ENCODE measurements around the gene UBE2N.

Gene UBE2N

DNA sequence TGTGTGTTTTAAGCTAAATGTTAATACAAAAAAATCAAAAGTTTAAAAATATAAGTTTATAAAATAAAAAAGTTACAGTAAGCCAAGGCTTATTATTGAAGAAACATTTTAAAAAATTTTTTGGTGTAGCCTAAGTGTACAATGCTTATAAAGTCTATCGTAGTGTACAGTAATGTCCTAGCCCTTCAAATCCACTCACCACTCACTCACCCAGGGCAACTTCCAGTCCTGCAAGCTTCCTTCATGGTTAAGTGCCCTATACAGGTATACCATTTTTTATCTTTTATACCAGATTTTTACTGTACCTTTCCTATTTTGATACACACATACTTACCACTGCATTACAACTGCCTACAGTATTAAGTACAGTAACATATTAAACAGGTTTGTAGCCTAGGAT is 11.9 kb downstream of the UBE2N start:
- no peaks in the 10 kb centered on the region for H3K27me3 ChIP-seq (ENCODE audit: control insufficient read depth, insufficient read depth, low read length, poor library complexity, severe bottlenecking)
- no peaks in the 10 kb centered on the region for H3K9me3 ChIP-seq (ENCODE audit: control insufficient read depth, low read length)
- H3K4me3 ChIP-seq (ENCODE audit: insufficient read depth, low read depth, low read length), result no peak overlapping the region
- no peaks in the 10 kb centered on the region for H3K36me3 ChIP-seq (ENCODE audit: control insufficient read depth, insufficient read depth, low read length)
- 100% methylated on average over 1 of the region's 1 CpG for WGBS, 2 experiments
- peaks cover 1% of the 10 kb centered on the region for H3K4me1 ChIP-seq (ENCODE audit: control insufficient read depth, insufficient read depth, low read length)
- H3K27ac ChIP-seq (ENCODE audit: insufficient read depth, low read depth, low read length, poor library complexity, severe bottlenecking), result no peak overlapping the region

- 92 to 96% methylated on average over 1 of the region's 1 CpG for WGBS, 2 experiments
These were observed 12.3 kb downstream of the UBE2N start for GRCh38 chr12:93429448-93429847.

GRCh38 chr12:93427779-93428564 is 13.8 kb downstream of the UBE2N start:
- Histone ChIP-seq H3K36me3 (ENCODE audit: control insufficient read depth, insufficient read depth, low read length) (no peaks in the 10 kb centered on the region), H3K4me3 (ENCODE audit: insufficient read depth, low read depth, low read length) (no peak overlapping the region), H3K9me3 (ENCODE audit: control insufficient read depth, low read length) (no peaks in the 10 kb centered on the region), H3K27me3 (ENCODE audit: control insufficient read depth, insufficient read depth, low read length, poor library complexity, severe bottlenecking) (no peaks in the 10 kb centered on the region), H3K27ac (ENCODE audit: insufficient read depth, low read depth, low read length, poor library complexity, severe bottlenecking) (no peak overlapping the region), H3K4me1 (ENCODE audit: control insufficient read depth, insufficient read depth, low read length) (peaks cover 11% of the 10 kb centered on the region)
- WGBS, 2 experiments, result 94 to 95% methylated on average over 4 of the region's 5 CpGs

More at GRCh38 chr12:93429448-93429847, 12.3 kb downstream of the UBE2N start:
- no peaks in the 10 kb centered on the region for H3K36me3 ChIP-seq (ENCODE audit: control insufficient read depth, insufficient read depth, low read length)
- H3K27me3 ChIP-seq (ENCODE audit: control insufficient read depth, insufficient read depth, low read length, poor library complexity, severe bottlenecking), result no peaks in the 10 kb centered on the region
- no peak overlapping the region for H3K4me3 ChIP-seq (ENCODE audit: insufficient read depth, low read depth, low read length)
- peaks cover 3% of the 10 kb centered on the region for H3K4me1 ChIP-seq (ENCODE audit: control insufficient read depth, insufficient read depth, low read length)
- H3K27ac ChIP-seq (ENCODE audit: insufficient read depth, low read depth, low read length, poor library complexity, severe bottlenecking), result no peak overlapping the region
- no peaks in the 10 kb centered on the region for H3K9me3 ChIP-seq (ENCODE audit: control insufficient read depth, low read length)

GRCh38 chr12:93426412-93426805 is 15.3 kb downstream of the UBE2N start:
- H3K27me3 ChIP-seq (ENCODE audit: control insufficient read depth, insufficient read depth, low read length, poor library complexity, severe bottlenecking), result no peaks in the 10 kb centered on the region

DNA sequence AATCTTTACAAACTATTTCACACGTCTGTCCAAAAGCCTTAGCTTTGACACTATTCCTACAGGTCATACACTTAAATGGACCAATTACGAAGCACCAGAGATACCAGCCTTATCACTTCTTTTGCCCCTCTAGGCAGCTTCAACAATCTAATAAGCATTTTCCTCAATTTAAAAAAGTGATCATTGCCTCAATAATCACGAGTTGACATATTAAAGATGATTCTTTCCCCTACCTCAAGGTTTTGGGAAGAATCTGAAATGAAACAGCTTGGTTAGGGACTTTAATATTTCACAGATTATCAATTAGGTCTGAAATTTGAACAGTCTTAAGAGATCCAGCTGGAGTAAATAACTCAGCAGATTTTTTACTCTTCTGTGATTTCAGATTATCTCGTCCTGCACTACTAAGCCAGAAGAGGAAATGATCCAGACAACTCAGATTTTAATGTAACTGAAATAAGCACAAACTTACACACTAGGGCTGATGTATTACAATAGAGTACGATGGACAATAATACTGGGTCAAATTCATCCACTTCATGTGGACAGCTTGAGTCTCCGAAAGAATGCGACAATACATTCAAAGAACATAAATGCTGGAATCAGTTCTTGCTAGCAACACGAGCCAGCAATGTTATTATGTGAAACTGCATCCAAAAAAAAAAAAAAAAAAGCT is 15.9 kb downstream of the UBE2N start:
- Histone ChIP-seq H3K27me3 (ENCODE audit: control insufficient read depth, insufficient read depth, low read length, poor library complexity, severe bottlenecking) (no peaks in the 10 kb centered on the region), H3K36me3 (ENCODE audit: control insufficient read depth, insufficient read depth, low read length) (no peaks in the 10 kb centered on the region), H3K4me1 (ENCODE audit: control insufficient read depth, insufficient read depth, low read length) (peaks cover 15% of the 10 kb centered on the region), H3K4me3 (ENCODE audit: insufficient read depth, low read depth, low read length) (no peak overlapping the region), H3K9me3 (ENCODE audit: control insufficient read depth, low read length) (no peaks in the 10 kb centered on the region), H3K27ac (ENCODE audit: insufficient read depth, low read depth, low read length, poor library complexity, severe bottlenecking) (no peak overlapping the region)
- WGBS, 2 experiments, result 84 to 97% methylated on average over 6 to 8 of the region's 8 CpGs

More at GRCh38 chr12:93426412-93426805, 15.3 kb downstream of the UBE2N start:
- Histone ChIP-seq H3K4me3 (ENCODE audit: insufficient read depth, low read depth, low read length) (no peak overlapping the region), H3K27ac (ENCODE audit: insufficient read depth, low read depth, low read length, poor library complexity, severe bottlenecking) (no peak overlapping the region), H3K36me3 (ENCODE audit: control insufficient read depth, insufficient read depth, low read length) (no peaks in the 10 kb centered on the region), H3K4me1 (ENCODE audit: control insufficient read depth, insufficient read depth, low read length) (peaks cover 15% of the 10 kb centered on the region), H3K9me3 (ENCODE audit: control insufficient read depth, low read length) (no peaks in the 10 kb centered on the region)
- WGBS, 2 experiments, result 83 to 100% methylated on average over 1 of the region's 1 CpG

- H3K27ac ChIP-seq (ENCODE audit: insufficient read depth, low read depth, low read length, poor library complexity, severe bottlenecking), result no peak overlapping the region
These were observed 19.7 kb downstream of the UBE2N start for GRCh38 chr12:93422050-93422449.

DNA sequence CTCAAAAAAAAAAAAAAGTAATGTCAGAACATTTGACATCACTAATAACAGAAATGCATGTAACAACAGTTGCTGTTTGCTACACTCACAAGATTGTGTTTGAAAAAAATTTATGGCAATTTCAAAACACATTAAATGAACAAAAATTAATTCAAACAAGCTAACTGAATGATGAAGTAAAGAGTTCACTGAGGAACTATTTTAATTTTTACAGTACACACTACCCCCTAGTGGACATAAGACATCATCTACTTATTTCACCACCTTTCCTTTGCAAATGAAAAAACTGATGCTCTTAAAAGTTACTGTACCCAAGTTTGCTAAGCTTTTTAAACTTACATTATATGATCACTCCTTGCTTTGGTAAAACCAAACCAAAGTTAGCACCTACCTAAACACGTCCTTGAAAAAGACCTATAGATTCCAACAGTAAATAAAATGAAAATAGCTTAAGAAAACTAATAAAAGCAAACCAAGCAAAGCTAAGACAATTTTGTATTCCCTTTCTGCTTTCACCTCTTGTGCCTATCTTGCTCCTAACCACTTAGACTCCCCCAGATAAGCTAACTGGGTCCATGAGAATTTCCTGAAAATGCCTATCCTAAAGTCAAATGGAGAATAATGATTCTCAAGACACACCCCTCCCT is 22.2 kb downstream of the UBE2N start:
- H3K27me3 ChIP-seq (ENCODE audit: control insufficient read depth, insufficient read depth, low read length, poor library complexity, severe bottlenecking), result no peaks in the 10 kb centered on the region
- no peak overlapping the region for H3K27ac ChIP-seq (ENCODE audit: insufficient read depth, low read depth, low read length, poor library complexity, severe bottlenecking)
- WGBS, 2 experiments, result 17 to 20% methylated on average over 1 of the region's 1 CpG
- peaks cover 12% of the 10 kb centered on the region for H3K4me1 ChIP-seq (ENCODE audit: control insufficient read depth, insufficient read depth, low read length)
- no peaks in the 10 kb centered on the region for H3K9me3 ChIP-seq (ENCODE audit: control insufficient read depth, low read length)
- H3K4me3 ChIP-seq (ENCODE audit: insufficient read depth, low read depth, low read length), result no peak overlapping the region
- H3K36me3 ChIP-seq (ENCODE audit: control insufficient read depth, insufficient read depth, low read length), result no peaks in the 10 kb centered on the region

More at GRCh38 chr12:93422050-93422449, 19.7 kb downstream of the UBE2N start:
- Histone ChIP-seq H3K9me3 (ENCODE audit: control insufficient read depth, low read length) (no peaks in the 10 kb centered on the region), H3K4me3 (ENCODE audit: insufficient read depth, low read depth, low read length) (no peak overlapping the region), H3K4me1 (ENCODE audit: control insufficient read depth, insufficient read depth, low read length) (peaks cover 15% of the 10 kb centered on the region), H3K27me3 (ENCODE audit: control insufficient read depth, insufficient read depth, low read length, poor library complexity, severe bottlenecking) (no peaks in the 10 kb centered on the region), H3K36me3 (ENCODE audit: control insufficient read depth, insufficient read depth, low read length) (no peaks in the 10 kb centered on the region)
- 91 to 94% methylated on average over 2 of the region's 2 CpGs for WGBS, 2 experiments

DNA sequence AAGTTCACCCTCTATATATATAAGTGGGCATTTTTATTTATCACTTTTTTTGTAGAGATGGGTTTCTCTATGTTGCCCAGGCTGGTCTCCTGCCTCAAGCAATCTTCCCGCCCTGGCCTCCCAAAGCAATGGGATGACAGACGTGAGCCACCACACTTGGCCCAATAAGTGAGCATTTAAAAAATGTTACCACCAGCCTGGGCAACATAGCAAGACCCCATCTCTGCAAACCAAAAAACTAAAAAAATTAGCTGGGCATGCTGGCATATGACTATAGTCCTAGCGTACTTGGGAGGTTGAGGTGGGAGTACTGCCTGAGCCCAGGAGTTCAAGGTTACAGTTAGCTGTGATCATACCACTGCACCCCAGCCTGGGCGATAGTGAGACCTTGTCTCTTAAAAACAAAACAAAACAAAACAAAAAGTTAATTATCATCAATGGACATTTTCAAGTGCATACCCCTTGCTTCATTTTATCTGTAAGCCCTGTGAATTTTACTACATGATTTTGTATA is 23.7 kb downstream of the UBE2N start:
- Histone ChIP-seq H3K27ac (ENCODE audit: insufficient read depth, low read depth, low read length, poor library complexity, severe bottlenecking) (no peak overlapping the region), H3K36me3 (ENCODE audit: control insufficient read depth, insufficient read depth, low read length) (no peaks in the 10 kb centered on the region), H3K27me3 (ENCODE audit: control insufficient read depth, insufficient read depth, low read length, poor library complexity, severe bottlenecking) (no peaks in the 10 kb centered on the region), H3K4me3 (ENCODE audit: insufficient read depth, low read depth, low read length) (no peak overlapping the region), H3K9me3 (ENCODE audit: control insufficient read depth, low read length) (no peaks in the 10 kb centered on the region), H3K4me1 (ENCODE audit: control insufficient read depth, insufficient read depth, low read length) (peaks cover 4% of the 10 kb centered on the region)
- WGBS, 2 experiments, result 91 to 93% methylated on average over 4 of the region's 4 CpGs

DNA sequence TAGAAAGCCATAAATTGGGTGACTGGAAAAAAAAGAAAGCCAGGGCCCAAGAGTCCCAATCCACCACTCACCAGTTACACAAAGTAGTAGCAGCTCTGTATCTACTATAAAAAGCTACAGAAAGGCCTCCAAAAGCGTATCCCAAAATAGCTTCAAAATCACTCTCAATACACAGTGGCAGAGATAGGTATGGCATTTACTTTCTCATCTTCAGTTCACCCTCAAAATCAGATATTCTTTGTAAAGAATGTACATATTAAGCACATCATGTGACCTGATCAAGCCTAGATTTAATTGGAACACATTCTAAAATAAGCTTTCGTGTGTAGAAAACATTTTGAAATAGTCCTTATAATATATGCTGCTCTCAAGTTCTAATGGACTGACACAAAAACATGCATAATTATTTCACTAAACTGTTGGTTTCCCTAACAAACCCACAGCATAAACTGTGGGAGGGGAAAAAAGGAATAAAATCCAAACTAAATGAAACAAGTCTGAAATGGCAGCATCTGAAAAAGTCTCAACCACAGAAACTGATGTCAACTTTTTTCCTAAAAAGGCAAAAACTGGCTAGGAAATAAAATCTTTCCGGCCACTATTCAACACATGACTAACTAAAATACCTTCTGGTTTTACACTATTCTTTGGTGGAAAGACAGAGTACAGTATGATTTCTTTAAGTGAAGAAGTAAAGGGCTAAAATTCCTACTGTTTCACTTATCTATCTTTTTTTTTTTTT is 25.9 kb downstream of the UBE2N start:
- no peak overlapping the region for H3K4me3 ChIP-seq (ENCODE audit: insufficient read depth, low read depth, low read length)
- H3K9me3 ChIP-seq (ENCODE audit: control insufficient read depth, low read length), result no peaks in the 10 kb centered on the region
- no peaks in the 10 kb centered on the region for H3K4me1 ChIP-seq (ENCODE audit: control insufficient read depth, insufficient read depth, low read length)
- no peaks in the 10 kb centered on the region for H3K27me3 ChIP-seq (ENCODE audit: control insufficient read depth, insufficient read depth, low read length, poor library complexity, severe bottlenecking)
- no peak overlapping the region for H3K27ac ChIP-seq (ENCODE audit: insufficient read depth, low read depth, low read length, poor library complexity, severe bottlenecking)
- H3K36me3 ChIP-seq (ENCODE audit: control insufficient read depth, insufficient read depth, low read length), result no peaks in the 10 kb centered on the region
- 99 to 100% methylated on average over 2 to 3 of the region's 3 CpGs for WGBS, 2 experiments
